H9 (cell line): Measurements from ENCODE around the gene COL23A1. TPM values are rescaled to one million over a fixed set of nuclear protein-coding genes. Genes with fewer than 3 reads are reported as not detected.

ENCODE experiments used
- DNase-seq: peaks from one replicate; pipeline ENCODE4 v3.0.0-alpha.2; 2017
- H2AFZ ChIP-seq: one replicate; pipeline ENCODE4 v1.6.1; 2013; ENCODE audit warnings: mild to moderate bottlenecking, low read length, control low read depth, moderate library complexity
- H2AK5ac ChIP-seq: 2 replicates; pipeline ENCODE4 v1.6.1; 2013; ENCODE audit warnings: low read length, control low read depth, mixed read lengths; ENCODE audit not compliant: insufficient read length
- H2BK120ac ChIP-seq: one replicate; pipeline ENCODE4 v1.6.1; 2013; ENCODE audit warnings: low read depth, mild to moderate bottlenecking, low read length, control low read depth, inconsistent platforms; ENCODE audit not compliant: poor library complexity, severe bottlenecking
- H2BK12ac ChIP-seq: 2 replicates; pipeline ENCODE4 v1.6.1; 2013; ENCODE audit warnings: low read length, control low read depth, mixed read lengths, low read depth; ENCODE audit not compliant: insufficient read length
- H2BK15ac ChIP-seq: 2 replicates; pipeline ENCODE4 v1.6.1; 2013; ENCODE audit warnings: low read depth, low read length, control low read depth
- H2BK20ac ChIP-seq: one replicate; pipeline ENCODE4 v1.6.1; 2013; ENCODE audit warnings: low read depth, mild to moderate bottlenecking, low read length, control low read depth, inconsistent platforms; ENCODE audit not compliant: poor library complexity, severe bottlenecking
- H2BK5ac ChIP-seq: 2 replicates; pipeline ENCODE4 v1.6.1; 2013; ENCODE audit warnings: low read length, control low read depth, mixed read lengths; ENCODE audit not compliant: insufficient read length
- H3K14ac ChIP-seq: 2 replicates; pipeline ENCODE4 v1.6.1; 2013; ENCODE audit warnings: low read length, control low read depth; ENCODE audit not compliant: insufficient read depth
- H3K18ac ChIP-seq: 2 replicates; pipeline ENCODE4 v1.6.1; 2013; ENCODE audit warnings: low read depth, mild to moderate bottlenecking, mixed read lengths, low read length, control low read depth; ENCODE audit not compliant: insufficient read length
- H3K23ac ChIP-seq: 2 replicates; pipeline ENCODE4 v1.6.1; 2013; ENCODE audit warnings: low read length, control low read depth, mixed read lengths, low read depth; ENCODE audit not compliant: insufficient read length
- H3K23me2 ChIP-seq: 2 replicates; pipeline ENCODE4 v1.6.1; 2013; ENCODE audit warnings: low read depth, mild to moderate bottlenecking, mixed read lengths, low read length, control low read depth; ENCODE audit not compliant: insufficient read length, poor library complexity, severe bottlenecking
- H3K27ac ChIP-seq: 2 replicates; pipeline ENCODE4 v1.5.1; 2013; ENCODE audit warnings: low read length, control low read depth, mixed read lengths, low read depth; ENCODE audit not compliant: insufficient read length
- H3K27me3 ChIP-seq: 2 replicates; pipeline ENCODE4 v1.6.1; 2013; ENCODE audit warnings: low read length, control low read depth, inconsistent platforms; ENCODE audit not compliant: insufficient read depth
- H3K4ac ChIP-seq: 2 replicates; pipeline ENCODE4 v1.6.1; 2013; ENCODE audit warnings: low read depth, mild to moderate bottlenecking, control low read depth, inconsistent platforms, low read length, moderate library complexity
- H3K4me1 ChIP-seq: 2 replicates; pipeline ENCODE4 v1.6.1; 2013; ENCODE audit warnings: low read length, control low read depth, inconsistent platforms; ENCODE audit not compliant: insufficient read depth
- H3K4me2 ChIP-seq: 2 replicates; pipeline ENCODE4 v1.6.1; 2013; ENCODE audit warnings: low read length, control low read depth, mixed read lengths; ENCODE audit not compliant: insufficient read length, insufficient read depth
- H3K56ac ChIP-seq: 2 replicates; pipeline ENCODE4 v1.6.1; 2013; ENCODE audit warnings: low read depth, mild to moderate bottlenecking, mixed read lengths, low read length, control low read depth; ENCODE audit not compliant: insufficient read length
- H3K79me1 ChIP-seq: 2 replicates; pipeline ENCODE4 v1.6.1; 2013; ENCODE audit warnings: low read depth, mild to moderate bottlenecking, moderate library complexity, low read length, control low read depth, inconsistent platforms; ENCODE audit not compliant: insufficient read depth, poor library complexity, severe bottlenecking
- H3K79me2 ChIP-seq: 2 replicates; pipeline ENCODE4 v1.6.1; 2013; ENCODE audit warnings: low read length, control low read depth, inconsistent platforms; ENCODE audit not compliant: insufficient read depth
- H3K9ac ChIP-seq: 2 replicates; pipeline ENCODE4 v1.6.1; 2013; ENCODE audit warnings: low read length, control low read depth, mixed read lengths; ENCODE audit not compliant: insufficient read length; ENCODE audit errors: extremely low read depth
- H3K9me3 ChIP-seq: one replicate; pipeline ENCODE4 v1.6.1; 2013; ENCODE audit warnings: low read depth, low read length, inconsistent platforms; ENCODE audit not compliant: control insufficient read depth
- H3T11ph ChIP-seq: one replicate; pipeline ENCODE4 v1.6.1; 2013; ENCODE audit warnings: mild to moderate bottlenecking, low read length, control low read depth, inconsistent platforms
- H4K20me1 ChIP-seq: one replicate; pipeline ENCODE4 v1.6.1; 2013; ENCODE audit not compliant: control insufficient read depth, insufficient read length, insufficient read depth
- H4K5ac ChIP-seq: 2 replicates; pipeline ENCODE4 v1.6.1; 2013; ENCODE audit warnings: low read depth, mild to moderate bottlenecking, mixed read lengths, low read length, control low read depth; ENCODE audit not compliant: insufficient read length
- H4K8ac ChIP-seq: replicated peaks from 2 replicates; pipeline ENCODE4 v1.6.1; 2013; ENCODE audit warnings: low read length, control low read depth, mixed read lengths, low read depth; ENCODE audit not compliant: insufficient read length
- H4K91ac ChIP-seq: 2 replicates; pipeline ENCODE4 v1.6.1; 2013; ENCODE audit warnings: low read depth, mild to moderate bottlenecking, moderate library complexity, mixed read lengths, low read length, control low read depth; ENCODE audit not compliant: insufficient read length
- H3K27ac Mint-ChIP-seq, 3 experiments: 2 replicates in 2 of 3; 3 replicates in 1 of 3; pipeline ENCODE4 v1.8.0; 2020 to 2021; ENCODE audit warnings: mixed read lengths in 3 of 3, mild to moderate bottlenecking in 1 of 3, moderate library complexity in 1 of 3
- H3K27me3 Mint-ChIP-seq: 2 replicates; pipeline ENCODE4 v1.8.0; 2021; ENCODE audit warnings: low read depth, mild to moderate bottlenecking, moderate library complexity, mixed read lengths
- H3K36me3 Mint-ChIP-seq, 3 experiments: 2 replicates in 2 of 3; 3 replicates in 1 of 3; pipeline ENCODE4 v1.8.0; 2020 to 2021; ENCODE audit warnings: low read depth in 3 of 3, mixed read lengths in 3 of 3; ENCODE audit not compliant: insufficient read depth in 1 of 3
- H3K4me1 Mint-ChIP-seq, 2 experiments: 2 replicates each; pipeline ENCODE4 v1.8.0; 2020; ENCODE audit warnings: mixed read lengths in 2 of 2
- H3K4me3 Mint-ChIP-seq, 2 experiments: 2 replicates in 1 of 2; 3 replicates in 1 of 2; pipeline ENCODE4 v1.8.0; 2020 to 2021; ENCODE audit warnings: mild to moderate bottlenecking in 2 of 2, mixed read lengths in 2 of 2, moderate library complexity in 1 of 2
- H3K9me3 Mint-ChIP-seq, 2 experiments: 2 replicates in 1 of 2; 3 replicates in 1 of 2; pipeline ENCODE4 v1.8.0; 2020; ENCODE audit warnings: mild to moderate bottlenecking in 2 of 2, mixed read lengths in 2 of 2, moderate library complexity in 1 of 2
- WGBS: extraction: QIAGEN DNeasy Blood & Tissue Kit; methylation state at CpG from one replicate; pipeline ENCODE4 v1.1.7; 2013; ENCODE audit warnings: missing lambda C conversion rate, low lambda C conversion rate, mixed read lengths; ENCODE audit not compliant: insufficient read length; ENCODE audit errors: extremely low coverage; 5-methylcytosine and 5-hydroxymethylcytosine counted together
- total RNA-seq: library from RNA; stranded (reverse); gene quantifications from 2 replicates; pipeline ENCODE4 v1.2.1, GENCODE V29; 2021
- TF ChIP-seq, protein P1 (sequence below): fragments of 200-600 bp; sonication (generic); conservative IDR thresholded peaks from 3 replicates; pipeline ENCODE4 v1.8.0; 2021; ENCODE audit warnings: antibody characterized with exemption, mild to moderate bottlenecking

Gene COL23A1
- total RNA-seq, 1 experiment from 2014 or later, result 2.6 TPM

DNA sequence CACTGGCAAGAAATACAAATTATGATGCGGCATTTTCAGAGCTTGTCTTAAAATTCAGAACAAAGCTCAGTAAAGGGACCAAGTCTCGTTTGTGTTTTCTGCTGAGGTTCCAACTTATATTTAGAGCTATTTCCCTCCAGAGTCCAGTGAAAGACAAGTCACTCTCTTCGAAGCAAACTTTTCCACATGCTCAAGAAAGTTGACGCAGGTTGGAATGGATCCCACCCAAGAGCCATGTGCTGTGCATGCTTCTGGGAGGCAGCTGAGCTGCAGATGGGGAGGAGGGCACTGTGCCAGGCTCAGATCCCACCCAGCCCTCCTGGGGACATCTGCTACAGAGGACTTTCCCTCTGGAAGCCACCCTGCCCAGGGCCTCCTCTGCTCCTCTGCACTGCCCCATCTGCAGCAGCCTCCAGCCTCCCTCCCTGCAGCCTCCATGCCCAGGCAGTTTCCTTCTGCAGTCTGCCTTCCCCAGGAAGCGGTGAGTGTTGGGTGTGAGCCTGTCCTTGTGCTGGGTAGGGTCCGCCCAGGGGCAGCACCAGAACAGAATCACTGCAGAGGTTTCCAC lies 75.3 kb downstream of the COL23A1 start:
- Histone ChIP-seq H3K9me3 (peaks cover 10% of the 10 kb centered on the region), H4K8ac (no peak overlapping the region)

More for the DNA sequence above, 75.3 kb downstream of the COL23A1 start:
- no CpG with 5 or more reads among the region's 6 CpGs for WGBS
- Histone ChIP-seq H3K23ac (no peak overlapping the region), H2BK12ac (no peak overlapping the region), H3K14ac (no peak overlapping the region; the same call in 1 of the 2 replicates), H3K9ac (no peak overlapping the region), H3K79me1 (no peaks in the 10 kb centered on the region), H3K27me3 (no peaks in the 10 kb centered on the region), H3K23me2 (no peaks in the 10 kb centered on the region), H2BK5ac (no peak overlapping the region), H2AFZ (no peak overlapping the region), H4K91ac (no peak overlapping the region), H3K18ac (no peak overlapping the region), H3K79me2 (no peaks in the 10 kb centered on the region; the same call in 1 of the 2 replicates), H3K27ac (no peak overlapping the region), H2AK5ac (no peak overlapping the region), H3K4ac (no peak overlapping the region), H3K4me2 (no peak overlapping the region), H3K56ac (no peak overlapping the region), H3T11ph (no peak overlapping the region), H2BK20ac (no peak overlapping the region), H2BK120ac (no peak overlapping the region), H4K20me1 (no peaks in the 10 kb centered on the region), H4K5ac (no peak overlapping the region), H3K4me1 (peaks cover 2% of the 10 kb centered on the region; the same call in 1 of the 2 replicates), H2BK15ac (no peak overlapping the region)
- peaks cover 9 to 12% (median 9%) of the 10 kb centered on the region in 3 experiments for H3K36me3 Mint-ChIP-seq
- peaks cover 6 to 10% of the 10 kb centered on the region in 2 experiments for H3K4me1 Mint-ChIP-seq
- H3K4me3 Mint-ChIP-seq, result no peak overlapping the region
- no peaks in the 10 kb centered on the region; the same call in none of the 2 replicates for H3K27me3 Mint-ChIP-seq
- TF ChIP-seq, protein P1, sequence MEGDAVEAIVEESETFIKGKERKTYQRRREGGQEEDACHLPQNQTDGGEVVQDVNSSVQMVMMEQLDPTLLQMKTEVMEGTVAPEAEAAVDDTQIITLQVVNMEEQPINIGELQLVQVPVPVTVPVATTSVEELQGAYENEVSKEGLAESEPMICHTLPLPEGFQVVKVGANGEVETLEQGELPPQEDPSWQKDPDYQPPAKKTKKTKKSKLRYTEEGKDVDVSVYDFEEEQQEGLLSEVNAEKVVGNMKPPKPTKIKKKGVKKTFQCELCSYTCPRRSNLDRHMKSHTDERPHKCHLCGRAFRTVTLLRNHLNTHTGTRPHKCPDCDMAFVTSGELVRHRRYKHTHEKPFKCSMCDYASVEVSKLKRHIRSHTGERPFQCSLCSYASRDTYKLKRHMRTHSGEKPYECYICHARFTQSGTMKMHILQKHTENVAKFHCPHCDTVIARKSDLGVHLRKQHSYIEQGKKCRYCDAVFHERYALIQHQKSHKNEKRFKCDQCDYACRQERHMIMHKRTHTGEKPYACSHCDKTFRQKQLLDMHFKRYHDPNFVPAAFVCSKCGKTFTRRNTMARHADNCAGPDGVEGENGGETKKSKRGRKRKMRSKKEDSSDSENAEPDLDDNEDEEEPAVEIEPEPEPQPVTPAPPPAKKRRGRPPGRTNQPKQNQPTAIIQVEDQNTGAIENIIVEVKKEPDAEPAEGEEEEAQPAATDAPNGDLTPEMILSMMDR, result no peak
- peak overlapping the region in 1 of 3 experiments; percentile 61; a peak in 1 of 7 replicates for H3K27ac Mint-ChIP-seq
- no peak for DNase-seq
- H3K9me3 Mint-ChIP-seq, result peaks cover 11 to 15% of the 10 kb centered on the region in 2 experiments
